ENCODE results near the gene IRAK3.

Gene IRAK3

DNA sequence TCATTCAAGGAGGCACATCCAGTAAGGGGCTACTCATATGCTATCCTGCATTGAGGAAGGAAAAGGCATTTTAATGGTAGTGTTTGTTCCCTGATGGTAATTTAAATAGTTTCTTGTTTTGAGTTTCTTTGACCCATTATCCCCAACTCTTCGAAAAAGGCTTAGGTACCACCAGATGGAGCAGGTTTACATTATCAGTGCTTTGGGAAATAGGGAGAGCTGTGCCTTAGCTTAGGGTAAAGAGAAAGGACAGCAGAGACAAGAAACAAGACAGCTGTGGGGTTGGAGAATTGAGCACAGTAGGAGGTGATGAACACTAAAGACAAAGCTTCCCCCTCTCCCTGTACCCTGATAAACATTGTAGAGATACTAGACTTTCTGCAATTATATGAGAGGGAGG is 84.1 kb downstream of the IRAK3 start:
- ATAC-seq (ENCODE audit: insufficient read depth, low read depth) (no peak), DNase-seq (no peak)
- Histone ChIP-seq H3K27ac (ENCODE audit: low read length) (no peak overlapping the region), H3K4me1 (ENCODE audit: insufficient read depth, low read length) (no peaks in the 10 kb centered on the region), H3K9ac (ENCODE audit: low read depth, low read length) (no peak overlapping the region), H3K9me3 (ENCODE audit: insufficient read depth, low read length, severe bottlenecking) (no peaks in the 10 kb centered on the region), H3K27me3 (ENCODE audit: insufficient read depth, low read length, poor library complexity) (no peaks in the 10 kb centered on the region), H4K20me1 (ENCODE audit: insufficient read depth, low read length) (no peaks in the 10 kb centered on the region), H2AFZ (ENCODE audit: low read depth, low read length) (no peak overlapping the region), H3K4me2 (ENCODE audit: insufficient read depth, low read length) (no peak overlapping the region), H3K36me3 (ENCODE audit: insufficient read depth, low read length) (no peaks in the 10 kb centered on the region), H3K79me2 (ENCODE audit: insufficient read depth, low read length) (no peaks in the 10 kb centered on the region), H3K4me3 (ENCODE audit: low read depth in 1 of 2, low read length in 2 of 2) (no peak overlapping the region)
- TF ChIP-seq, protein P1, sequence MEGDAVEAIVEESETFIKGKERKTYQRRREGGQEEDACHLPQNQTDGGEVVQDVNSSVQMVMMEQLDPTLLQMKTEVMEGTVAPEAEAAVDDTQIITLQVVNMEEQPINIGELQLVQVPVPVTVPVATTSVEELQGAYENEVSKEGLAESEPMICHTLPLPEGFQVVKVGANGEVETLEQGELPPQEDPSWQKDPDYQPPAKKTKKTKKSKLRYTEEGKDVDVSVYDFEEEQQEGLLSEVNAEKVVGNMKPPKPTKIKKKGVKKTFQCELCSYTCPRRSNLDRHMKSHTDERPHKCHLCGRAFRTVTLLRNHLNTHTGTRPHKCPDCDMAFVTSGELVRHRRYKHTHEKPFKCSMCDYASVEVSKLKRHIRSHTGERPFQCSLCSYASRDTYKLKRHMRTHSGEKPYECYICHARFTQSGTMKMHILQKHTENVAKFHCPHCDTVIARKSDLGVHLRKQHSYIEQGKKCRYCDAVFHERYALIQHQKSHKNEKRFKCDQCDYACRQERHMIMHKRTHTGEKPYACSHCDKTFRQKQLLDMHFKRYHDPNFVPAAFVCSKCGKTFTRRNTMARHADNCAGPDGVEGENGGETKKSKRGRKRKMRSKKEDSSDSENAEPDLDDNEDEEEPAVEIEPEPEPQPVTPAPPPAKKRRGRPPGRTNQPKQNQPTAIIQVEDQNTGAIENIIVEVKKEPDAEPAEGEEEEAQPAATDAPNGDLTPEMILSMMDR (IDR thresholded peaks at IDR 0.05; ENCODE audit: borderline replicate concordance, extremely low read depth, low read length, poor library complexity, severe bottlenecking), result peak; percentile 13
- no peak for TF ChIP-seq EZH2 (IDR thresholded peaks at IDR 0.05; ENCODE audit: borderline replicate concordance, low read depth, low read length, severe bottlenecking)

DNA sequence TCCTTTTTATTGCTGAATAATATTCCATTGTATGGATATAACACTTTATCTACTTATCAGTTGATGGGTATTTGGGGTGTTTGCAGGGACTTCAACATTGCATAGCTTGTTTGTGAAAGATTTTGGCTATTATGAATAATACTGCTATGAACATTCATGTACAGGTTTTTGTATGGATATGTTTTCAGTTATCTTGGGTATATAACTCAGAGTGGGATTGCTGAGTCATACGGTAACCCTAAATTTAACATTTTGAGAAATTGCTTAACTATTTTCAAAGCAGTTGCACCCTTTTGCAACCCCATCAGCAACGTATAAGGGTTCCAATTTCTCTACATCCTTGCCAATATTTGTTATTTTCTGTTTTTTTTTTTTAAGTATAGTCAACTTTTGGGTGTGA is 86.0 kb downstream of the IRAK3 start:
- H4K20me1 ChIP-seq (ENCODE audit: insufficient read depth, low read length), result no peaks in the 10 kb centered on the region
- TF ChIP-seq, protein P1 (IDR thresholded peaks at IDR 0.05; ENCODE audit: borderline replicate concordance, extremely low read depth, low read length, poor library complexity, severe bottlenecking), result no peak
- TF ChIP-seq EZH2 (IDR thresholded peaks at IDR 0.05; ENCODE audit: borderline replicate concordance, low read depth, low read length, severe bottlenecking), result no peak
- H3K4me1 ChIP-seq (ENCODE audit: insufficient read depth, low read length), result no peaks in the 10 kb centered on the region
- no peak overlapping the region for H3K4me2 ChIP-seq (ENCODE audit: insufficient read depth, low read length)
- no peak overlapping the region for H2AFZ ChIP-seq (ENCODE audit: low read depth, low read length)
- H3K79me2 ChIP-seq (ENCODE audit: insufficient read depth, low read length), result no peaks in the 10 kb centered on the region
- DNase-seq, result no peak
- H3K9me3 ChIP-seq (ENCODE audit: insufficient read depth, low read length, severe bottlenecking), result no peaks in the 10 kb centered on the region
- no peak for ATAC-seq (ENCODE audit: insufficient read depth, low read depth)
- no peak overlapping the region for H3K9ac ChIP-seq (ENCODE audit: low read depth, low read length)
- no peaks in the 10 kb centered on the region for H3K36me3 ChIP-seq (ENCODE audit: insufficient read depth, low read length)
- no peak overlapping the region for H3K27ac ChIP-seq (ENCODE audit: low read length)
- no peaks in the 10 kb centered on the region for H3K27me3 ChIP-seq (ENCODE audit: insufficient read depth, low read length, poor library complexity)
- H3K4me3 ChIP-seq (ENCODE audit: low read depth in 1 of 2, low read length in 2 of 2), result no peak overlapping the region

DNA sequence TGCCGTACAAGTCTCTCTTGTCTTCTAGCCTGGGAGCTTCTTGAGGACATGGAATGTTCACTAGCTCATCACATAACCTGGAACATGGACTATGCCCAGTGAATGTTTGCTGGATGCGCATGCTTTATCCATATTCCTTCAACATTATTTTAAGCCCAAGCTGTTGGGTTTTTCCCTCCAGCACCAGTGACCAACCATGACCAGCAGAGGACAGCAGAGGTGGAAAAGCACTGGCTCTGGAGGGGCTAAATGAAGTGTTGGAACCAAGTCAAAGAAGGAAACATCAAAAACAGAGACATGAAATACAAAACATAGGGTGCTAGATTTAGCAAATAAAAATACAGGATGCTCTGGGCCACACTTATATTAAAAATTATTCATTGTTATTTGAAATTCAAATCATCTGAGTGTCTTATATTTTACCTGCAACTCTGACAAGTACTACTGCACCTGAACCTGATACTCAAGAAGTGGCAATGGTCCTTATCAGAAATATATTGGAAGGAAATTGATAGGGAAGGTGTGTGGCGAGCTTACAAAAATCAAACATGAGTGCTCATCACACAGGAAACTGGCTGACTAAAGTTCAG is 90.2 kb downstream of the IRAK3 start:
- no peak overlapping the region for H3K9ac ChIP-seq (ENCODE audit: low read depth, low read length)
- H3K4me3 ChIP-seq (ENCODE audit: low read depth in 1 of 2, low read length in 2 of 2), result no peak overlapping the region
- DNase-seq (peak; percentile 31), ATAC-seq (ENCODE audit: insufficient read depth, low read depth) (0 out of 3 replicates have a peak, but pooled peaks have one; percentile 35)
- peaks cover 2% of the 10 kb centered on the region for H3K9me3 ChIP-seq (ENCODE audit: insufficient read depth, low read length, severe bottlenecking)
- H3K27ac ChIP-seq (ENCODE audit: low read length), result no peak overlapping the region
- TF ChIP-seq, protein P1 (IDR thresholded peaks at IDR 0.05; ENCODE audit: borderline replicate concordance, extremely low read depth, low read length, poor library complexity, severe bottlenecking), result peak; percentile 61
- TF ChIP-seq EZH2 (IDR thresholded peaks at IDR 0.05; ENCODE audit: borderline replicate concordance, low read depth, low read length, severe bottlenecking), result no peak
- H3K4me2 ChIP-seq (ENCODE audit: insufficient read depth, low read length), result no peak overlapping the region
- H4K20me1 ChIP-seq (ENCODE audit: insufficient read depth, low read length), result no peaks in the 10 kb centered on the region
- H3K79me2 ChIP-seq (ENCODE audit: insufficient read depth, low read length), result no peaks in the 10 kb centered on the region
- H3K36me3 ChIP-seq (ENCODE audit: insufficient read depth, low read length), result no peaks in the 10 kb centered on the region
- no peak overlapping the region for H2AFZ ChIP-seq (ENCODE audit: low read depth, low read length)
- H3K4me1 ChIP-seq (ENCODE audit: insufficient read depth, low read length), result no peaks in the 10 kb centered on the region
- no peaks in the 10 kb centered on the region for H3K27me3 ChIP-seq (ENCODE audit: insufficient read depth, low read length, poor library complexity)
